H9 (cell line): ENCODE results near the gene GRID1. TPM values are rescaled to one million over a fixed set of nuclear protein-coding genes. Genes with fewer than 3 reads are reported as not detected.

ENCODE experiments used
- DNase-seq: peaks from one replicate; pipeline ENCODE4 v3.0.0-alpha.2; 2017
- H2AFZ ChIP-seq: one replicate; pipeline ENCODE4 v1.6.1; 2013; ENCODE audit warnings: mild to moderate bottlenecking, low read length, control low read depth, moderate library complexity
- H2AK5ac ChIP-seq: 2 replicates; pipeline ENCODE4 v1.6.1; 2013; ENCODE audit warnings: low read length, control low read depth, mixed read lengths; ENCODE audit not compliant: insufficient read length
- H2BK120ac ChIP-seq: one replicate; pipeline ENCODE4 v1.6.1; 2013; ENCODE audit warnings: low read depth, mild to moderate bottlenecking, low read length, control low read depth, inconsistent platforms; ENCODE audit not compliant: poor library complexity, severe bottlenecking
- H2BK12ac ChIP-seq: 2 replicates; pipeline ENCODE4 v1.6.1; 2013; ENCODE audit warnings: low read length, control low read depth, mixed read lengths, low read depth; ENCODE audit not compliant: insufficient read length
- H2BK15ac ChIP-seq: 2 replicates; pipeline ENCODE4 v1.6.1; 2013; ENCODE audit warnings: low read depth, low read length, control low read depth
- H2BK20ac ChIP-seq: one replicate; pipeline ENCODE4 v1.6.1; 2013; ENCODE audit warnings: low read depth, mild to moderate bottlenecking, low read length, control low read depth, inconsistent platforms; ENCODE audit not compliant: poor library complexity, severe bottlenecking
- H2BK5ac ChIP-seq: 2 replicates; pipeline ENCODE4 v1.6.1; 2013; ENCODE audit warnings: low read length, control low read depth, mixed read lengths; ENCODE audit not compliant: insufficient read length
- H3K14ac ChIP-seq: 2 replicates; pipeline ENCODE4 v1.6.1; 2013; ENCODE audit warnings: low read length, control low read depth; ENCODE audit not compliant: insufficient read depth
- H3K18ac ChIP-seq: 2 replicates; pipeline ENCODE4 v1.6.1; 2013; ENCODE audit warnings: low read depth, mild to moderate bottlenecking, mixed read lengths, low read length, control low read depth; ENCODE audit not compliant: insufficient read length
- H3K23ac ChIP-seq: 2 replicates; pipeline ENCODE4 v1.6.1; 2013; ENCODE audit warnings: low read length, control low read depth, mixed read lengths, low read depth; ENCODE audit not compliant: insufficient read length
- H3K23me2 ChIP-seq: 2 replicates; pipeline ENCODE4 v1.6.1; 2013; ENCODE audit warnings: low read depth, mild to moderate bottlenecking, mixed read lengths, low read length, control low read depth; ENCODE audit not compliant: insufficient read length, poor library complexity, severe bottlenecking
- H3K27ac ChIP-seq: 2 replicates; pipeline ENCODE4 v1.5.1; 2013; ENCODE audit warnings: low read length, control low read depth, mixed read lengths, low read depth; ENCODE audit not compliant: insufficient read length
- H3K27me3 ChIP-seq: 2 replicates; pipeline ENCODE4 v1.6.1; 2013; ENCODE audit warnings: low read length, control low read depth, inconsistent platforms; ENCODE audit not compliant: insufficient read depth
- H3K4ac ChIP-seq: 2 replicates; pipeline ENCODE4 v1.6.1; 2013; ENCODE audit warnings: low read depth, mild to moderate bottlenecking, control low read depth, inconsistent platforms, low read length, moderate library complexity
- H3K4me1 ChIP-seq: 2 replicates; pipeline ENCODE4 v1.6.1; 2013; ENCODE audit warnings: low read length, control low read depth, inconsistent platforms; ENCODE audit not compliant: insufficient read depth
- H3K4me2 ChIP-seq: 2 replicates; pipeline ENCODE4 v1.6.1; 2013; ENCODE audit warnings: low read length, control low read depth, mixed read lengths; ENCODE audit not compliant: insufficient read length, insufficient read depth
- H3K56ac ChIP-seq: 2 replicates; pipeline ENCODE4 v1.6.1; 2013; ENCODE audit warnings: low read depth, mild to moderate bottlenecking, mixed read lengths, low read length, control low read depth; ENCODE audit not compliant: insufficient read length
- H3K79me1 ChIP-seq: 2 replicates; pipeline ENCODE4 v1.6.1; 2013; ENCODE audit warnings: low read depth, mild to moderate bottlenecking, moderate library complexity, low read length, control low read depth, inconsistent platforms; ENCODE audit not compliant: insufficient read depth, poor library complexity, severe bottlenecking
- H3K79me2 ChIP-seq: 2 replicates; pipeline ENCODE4 v1.6.1; 2013; ENCODE audit warnings: low read length, control low read depth, inconsistent platforms; ENCODE audit not compliant: insufficient read depth
- H3K9ac ChIP-seq: 2 replicates; pipeline ENCODE4 v1.6.1; 2013; ENCODE audit warnings: low read length, control low read depth, mixed read lengths; ENCODE audit not compliant: insufficient read length; ENCODE audit errors: extremely low read depth
- H3K9me3 ChIP-seq: one replicate; pipeline ENCODE4 v1.6.1; 2013; ENCODE audit warnings: low read depth, low read length, inconsistent platforms; ENCODE audit not compliant: control insufficient read depth
- H3T11ph ChIP-seq: one replicate; pipeline ENCODE4 v1.6.1; 2013; ENCODE audit warnings: mild to moderate bottlenecking, low read length, control low read depth, inconsistent platforms
- H4K20me1 ChIP-seq: one replicate; pipeline ENCODE4 v1.6.1; 2013; ENCODE audit not compliant: control insufficient read depth, insufficient read length, insufficient read depth
- H4K5ac ChIP-seq: 2 replicates; pipeline ENCODE4 v1.6.1; 2013; ENCODE audit warnings: low read depth, mild to moderate bottlenecking, mixed read lengths, low read length, control low read depth; ENCODE audit not compliant: insufficient read length
- H4K8ac ChIP-seq: replicated peaks from 2 replicates; pipeline ENCODE4 v1.6.1; 2013; ENCODE audit warnings: low read length, control low read depth, mixed read lengths, low read depth; ENCODE audit not compliant: insufficient read length
- H4K91ac ChIP-seq: 2 replicates; pipeline ENCODE4 v1.6.1; 2013; ENCODE audit warnings: low read depth, mild to moderate bottlenecking, moderate library complexity, mixed read lengths, low read length, control low read depth; ENCODE audit not compliant: insufficient read length
- H3K27ac Mint-ChIP-seq, 3 experiments: 2 replicates in 2 of 3; 3 replicates in 1 of 3; pipeline ENCODE4 v1.8.0; 2020 to 2021; ENCODE audit warnings: mixed read lengths in 3 of 3, mild to moderate bottlenecking in 1 of 3, moderate library complexity in 1 of 3
- H3K27me3 Mint-ChIP-seq: 2 replicates; pipeline ENCODE4 v1.8.0; 2021; ENCODE audit warnings: low read depth, mild to moderate bottlenecking, moderate library complexity, mixed read lengths
- H3K36me3 Mint-ChIP-seq, 3 experiments: 2 replicates in 2 of 3; 3 replicates in 1 of 3; pipeline ENCODE4 v1.8.0; 2020 to 2021; ENCODE audit warnings: low read depth in 3 of 3, mixed read lengths in 3 of 3; ENCODE audit not compliant: insufficient read depth in 1 of 3
- H3K4me1 Mint-ChIP-seq, 2 experiments: 2 replicates each; pipeline ENCODE4 v1.8.0; 2020; ENCODE audit warnings: mixed read lengths in 2 of 2
- H3K4me3 Mint-ChIP-seq, 2 experiments: 2 replicates in 1 of 2; 3 replicates in 1 of 2; pipeline ENCODE4 v1.8.0; 2020 to 2021; ENCODE audit warnings: mild to moderate bottlenecking in 2 of 2, mixed read lengths in 2 of 2, moderate library complexity in 1 of 2
- H3K9me3 Mint-ChIP-seq, 2 experiments: 2 replicates in 1 of 2; 3 replicates in 1 of 2; pipeline ENCODE4 v1.8.0; 2020; ENCODE audit warnings: mild to moderate bottlenecking in 2 of 2, mixed read lengths in 2 of 2, moderate library complexity in 1 of 2
- WGBS: extraction: QIAGEN DNeasy Blood & Tissue Kit; methylation state at CpG from one replicate; pipeline ENCODE4 v1.1.7; 2013; ENCODE audit warnings: missing lambda C conversion rate, low lambda C conversion rate, mixed read lengths; ENCODE audit not compliant: insufficient read length; ENCODE audit errors: extremely low coverage; 5-methylcytosine and 5-hydroxymethylcytosine counted together
- total RNA-seq: library from RNA; stranded (reverse); gene quantifications from 2 replicates; pipeline ENCODE4 v1.2.1, GENCODE V29; 2021
- TF ChIP-seq, protein P1 (sequence below): fragments of 200-600 bp; sonication (generic); conservative IDR thresholded peaks from 3 replicates; pipeline ENCODE4 v1.8.0; 2021; ENCODE audit warnings: antibody characterized with exemption, mild to moderate bottlenecking

Gene GRID1
- total RNA-seq, 1 experiment from 2014 or later = 0.35 TPM

DNA sequence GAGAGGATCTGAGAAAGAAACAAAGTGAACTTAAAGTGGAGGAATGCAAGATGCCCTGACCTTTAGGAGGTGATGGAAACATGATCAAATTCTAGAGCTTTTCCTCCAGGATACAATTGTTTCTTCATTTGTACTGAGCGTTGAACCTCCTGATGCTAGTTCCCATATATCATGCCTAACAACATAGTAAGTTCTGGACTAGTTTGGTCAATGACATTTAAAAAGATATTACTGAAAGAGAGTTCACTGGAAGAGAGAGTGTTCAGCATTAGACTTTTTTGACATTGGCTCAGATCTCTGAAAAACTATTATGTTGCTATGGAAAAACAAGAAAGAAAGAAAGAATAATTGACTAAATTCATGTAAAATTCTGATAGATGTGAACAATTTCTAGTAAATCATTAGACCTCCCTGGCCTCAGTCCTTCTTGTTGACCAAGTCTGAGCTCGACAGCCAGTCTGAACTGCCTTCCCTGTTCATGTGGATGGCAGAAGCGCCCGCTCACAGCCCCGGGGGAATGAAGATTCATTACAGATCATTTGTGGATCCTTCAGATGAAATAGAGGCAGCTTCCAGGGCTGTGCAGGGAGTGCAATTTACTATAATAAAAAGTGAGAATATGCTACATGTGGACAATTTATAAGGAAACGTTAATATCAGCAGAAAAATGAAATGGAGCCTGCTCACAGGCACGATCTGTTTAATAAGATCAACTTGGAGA lies 442.1 kb downstream of the GRID1 start:
- no peaks in the 10 kb centered on the region for H4K20me1 ChIP-seq
- H2BK20ac ChIP-seq = no peak overlapping the region
- H3K23me2 ChIP-seq = no peaks in the 10 kb centered on the region
- peaks cover 9% of the 10 kb centered on the region in 2 experiments for H3K4me1 Mint-ChIP-seq
- no peak overlapping the region for H3K18ac ChIP-seq
- no peaks in the 10 kb centered on the region; the same call in 1 of the 2 replicates for H3K27me3 Mint-ChIP-seq
- H3K4me3 Mint-ChIP-seq = no peak overlapping the region
- no peak overlapping the region for H3K27ac Mint-ChIP-seq
- no peak overlapping the region for H3K56ac ChIP-seq
- H3K23ac ChIP-seq = no peak overlapping the region
- no CpG with 5 or more reads among the region's 7 CpGs for WGBS
- no peaks in the 10 kb centered on the region for H3K79me2 ChIP-seq
- H2AK5ac ChIP-seq = no peak overlapping the region
- no peak overlapping the region for H3K14ac ChIP-seq
- no peak overlapping the region for H4K5ac ChIP-seq
- no peak overlapping the region for H2BK15ac ChIP-seq
- TF ChIP-seq, protein P1, sequence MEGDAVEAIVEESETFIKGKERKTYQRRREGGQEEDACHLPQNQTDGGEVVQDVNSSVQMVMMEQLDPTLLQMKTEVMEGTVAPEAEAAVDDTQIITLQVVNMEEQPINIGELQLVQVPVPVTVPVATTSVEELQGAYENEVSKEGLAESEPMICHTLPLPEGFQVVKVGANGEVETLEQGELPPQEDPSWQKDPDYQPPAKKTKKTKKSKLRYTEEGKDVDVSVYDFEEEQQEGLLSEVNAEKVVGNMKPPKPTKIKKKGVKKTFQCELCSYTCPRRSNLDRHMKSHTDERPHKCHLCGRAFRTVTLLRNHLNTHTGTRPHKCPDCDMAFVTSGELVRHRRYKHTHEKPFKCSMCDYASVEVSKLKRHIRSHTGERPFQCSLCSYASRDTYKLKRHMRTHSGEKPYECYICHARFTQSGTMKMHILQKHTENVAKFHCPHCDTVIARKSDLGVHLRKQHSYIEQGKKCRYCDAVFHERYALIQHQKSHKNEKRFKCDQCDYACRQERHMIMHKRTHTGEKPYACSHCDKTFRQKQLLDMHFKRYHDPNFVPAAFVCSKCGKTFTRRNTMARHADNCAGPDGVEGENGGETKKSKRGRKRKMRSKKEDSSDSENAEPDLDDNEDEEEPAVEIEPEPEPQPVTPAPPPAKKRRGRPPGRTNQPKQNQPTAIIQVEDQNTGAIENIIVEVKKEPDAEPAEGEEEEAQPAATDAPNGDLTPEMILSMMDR = no peak
- H3K9me3 ChIP-seq = no peaks in the 10 kb centered on the region
- no peak overlapping the region for H2BK12ac ChIP-seq
- H3K9me3 Mint-ChIP-seq = no peaks in the 10 kb centered on the region
- H4K91ac ChIP-seq = no peak overlapping the region
- H3K4ac ChIP-seq = no peak overlapping the region
- H3K36me3 Mint-ChIP-seq = no peaks in the 10 kb centered on the region
- no peak overlapping the region for H4K8ac ChIP-seq
- no peak overlapping the region for H2BK120ac ChIP-seq
- H3K27me3 ChIP-seq = no peaks in the 10 kb centered on the region
- no peak overlapping the region for H3K4me2 ChIP-seq
- H3K4me1 ChIP-seq = no peaks in the 10 kb centered on the region
- DNase-seq = no peak
- no peak overlapping the region for H2BK5ac ChIP-seq
- H3K9ac ChIP-seq = no peak overlapping the region
- no peak overlapping the region for H2AFZ ChIP-seq
- no peak overlapping the region for H3T11ph ChIP-seq
- no peaks in the 10 kb centered on the region for H3K79me1 ChIP-seq
- H3K27ac ChIP-seq = no peak overlapping the region
